Neural progenitor cell (in vitro differentiated cells): ENCODE results near the gene GDF7. TPM values are rescaled to one million over a fixed set of nuclear protein-coding genes. Genes with fewer than 3 reads are reported as not detected.

ENCODE experiments used
- DNase-seq: peaks from one replicate; pipeline ENCODE4 v3.0.0-alpha.2; 2016; ENCODE audit warnings: low spot score
- H2AFZ ChIP-seq: fragments of 200-600 bp; sonication (generic); replicated peaks from 2 replicates; pipeline ENCODE4 v1.6.1; 2016; ENCODE audit warnings: antibody characterized with exemption
- H3F3A ChIP-seq: fragments of 200-600 bp; sonication (generic); 2 replicates; pipeline ENCODE4 v1.6.1; 2016; ENCODE audit warnings: antibody characterized with exemption, low read depth
- H3K27ac ChIP-seq: fragments of 200-600 bp; sonication (generic); 2 replicates; pipeline ENCODE4 v1.5.1; 2016; ENCODE audit warnings: mild to moderate bottlenecking
- H3K27me3 ChIP-seq: fragments of 200-600 bp; sonication (generic); 2 replicates; pipeline ENCODE4 v1.6.1; 2016; ENCODE audit warnings: mild to moderate bottlenecking, moderate library complexity
- H3K36me3 ChIP-seq: fragments of 200-600 bp; sonication (generic); 2 replicates; pipeline ENCODE4 v1.5.1; 2016
- H3K4me1 ChIP-seq: fragments of 200-600 bp; sonication (generic); 2 replicates; pipeline ENCODE4 v1.6.1; 2016; ENCODE audit warnings: mixed run types
- H3K4me2 ChIP-seq: fragments of 200-600 bp; sonication (generic); 2 replicates; pipeline ENCODE4 v1.6.1; 2016
- H3K4me3 ChIP-seq: fragments of 200-600 bp; sonication (generic); 2 replicates; pipeline ENCODE4 v1.5.1; 2016
- H3K79me2 ChIP-seq: fragments of 200-600 bp; sonication (generic); 2 replicates; pipeline ENCODE4 v1.6.1; 2016; ENCODE audit warnings: low read depth
- H3K9ac ChIP-seq: fragments of 200-600 bp; sonication (generic); 2 replicates; pipeline ENCODE4 v1.6.1; 2016
- H3K9me3 ChIP-seq: fragments of 200-600 bp; sonication (generic); 2 replicates; pipeline ENCODE4 v1.5.1; 2016; ENCODE audit warnings: low read depth
- H4K20me1 ChIP-seq: fragments of 200-600 bp; sonication (generic); 2 replicates; pipeline ENCODE4 v1.6.1; 2016; ENCODE audit warnings: low read depth
- H3K27ac Mint-ChIP-seq: 3 replicates; pipeline ENCODE4 v1.8.0; 2021; ENCODE audit warnings: mixed read lengths
- H3K27me3 Mint-ChIP-seq: 2 replicates; pipeline ENCODE4 v1.8.0; 2022; ENCODE audit warnings: low read depth, mild to moderate bottlenecking, inconsistent platforms, moderate library complexity, mixed read lengths; ENCODE audit not compliant: insufficient read depth
- H3K36me3 Mint-ChIP-seq: 3 replicates; pipeline ENCODE4 v1.8.0; 2021; ENCODE audit warnings: mixed read lengths
- H3K4me1 Mint-ChIP-seq: 3 replicates; pipeline ENCODE4 v1.8.0; 2021; ENCODE audit warnings: mixed read lengths
- H3K4me3 Mint-ChIP-seq: 3 replicates; pipeline ENCODE4 v1.8.0; 2021; ENCODE audit warnings: mild to moderate bottlenecking, moderate library complexity, mixed read lengths
- H3K9me3 Mint-ChIP-seq: 3 replicates; pipeline ENCODE4 v1.8.0; 2020; ENCODE audit warnings: mixed read lengths
- CTCF ChIP-seq: fragments of 200-600 bp; sonication (generic); IDR thresholded peaks from 2 replicates; pipeline ENCODE4 v1.5.1; 2017; ENCODE audit warnings: antibody characterized with exemption, mild to moderate bottlenecking
- EZH2 ChIP-seq: fragments of 200-600 bp; sonication (generic); IDR thresholded peaks from 2 replicates; pipeline ENCODE4 v1.6.1; 2017; ENCODE audit warnings: antibody characterized with exemption, mild to moderate bottlenecking, moderate library complexity
- EZH2phosphoT487 ChIP-seq: fragments of 200-600 bp; sonication (generic); IDR thresholded peaks from 2 replicates; pipeline ENCODE4 v1.6.1; 2017; ENCODE audit warnings: antibody characterized with exemption
- total RNA-seq: library from RNA; depleted of rRNA; stranded (reverse); fragments of >200 nt; gene quantifications from 2 replicates; pipeline ENCODE4 v1.2.3, GENCODE V29; 2015; ENCODE audit warnings: low replicate concordance

GDF7 gene
- total RNA-seq, 1 donor from 2014 or later, result not detected

GRCh38 chr2:20642055-20642971 is 24.6 kb upstream of the GDF7 start:
- peak; percentile 85 for DNase-seq
- Histone ChIP-seq H3K27me3 (no peaks in the 10 kb centered on the region), H3K4me3 (no peak overlapping the region), H2AFZ (no peak overlapping the region), H3F3A (no peaks in the 10 kb centered on the region), H3K9ac (no peak overlapping the region), H3K79me2 (no peaks in the 10 kb centered on the region), H3K4me1 (no peaks in the 10 kb centered on the region), H3K36me3 (no peaks in the 10 kb centered on the region), H3K27ac (no peak overlapping the region), H3K9me3 (no peaks in the 10 kb centered on the region), H3K4me2 (no peak overlapping the region), H4K20me1 (peaks cover 3% of the 10 kb centered on the region)
- Mint-ChIP-seq H3K36me3 (peaks cover 16% of the 10 kb centered on the region), H3K4me3 (no peak overlapping the region), H3K27ac (no peak overlapping the region), H3K9me3 (no peaks in the 10 kb centered on the region), H3K27me3 (peaks cover 8% of the 10 kb centered on the region), H3K4me1 (peaks cover 33% of the 10 kb centered on the region)
- TF ChIP-seq CTCF (peak; percentile 93), EZH2 (no peak)

GRCh38 chr2:20643060-20643459 is 23.9 kb upstream of the GDF7 start:
- Mint-ChIP-seq H3K27me3 (peaks cover 8% of the 10 kb centered on the region), H3K9me3 (no peaks in the 10 kb centered on the region), H3K27ac (no peak overlapping the region), H3K4me3 (peak overlapping the region; percentile 35), H3K4me1 (peaks cover 35% of the 10 kb centered on the region), H3K36me3 (peaks cover 16% of the 10 kb centered on the region)
- no peak overlapping the region for H3K9ac ChIP-seq
- peaks cover 3% of the 10 kb centered on the region for H4K20me1 ChIP-seq
- H3K4me1 ChIP-seq, result no peaks in the 10 kb centered on the region
- no peaks in the 10 kb centered on the region for H3K36me3 ChIP-seq
- H3K79me2 ChIP-seq, result no peaks in the 10 kb centered on the region
- H3K27ac ChIP-seq, result no peak overlapping the region
- no peak overlapping the region for H3K4me3 ChIP-seq
- DNase-seq, result no peak
- H3K27me3 ChIP-seq, result no peaks in the 10 kb centered on the region
- no peaks in the 10 kb centered on the region for H3F3A ChIP-seq
- H3K4me2 ChIP-seq, result no peak overlapping the region
- TF ChIP-seq EZH2 (no peak), CTCF (no peak), EZH2phosphoT487 (no peak)
- no peaks in the 10 kb centered on the region for H3K9me3 ChIP-seq
- H2AFZ ChIP-seq, result no peak overlapping the region

GRCh38 chr2:20643826-20644225 is 23.1 kb upstream of the GDF7 start:
- Mint-ChIP-seq H3K27me3 (peaks cover 8% of the 10 kb centered on the region), H3K27ac (no peak overlapping the region)
- no peak for TF ChIP-seq CTCF
- TF ChIP-seq EZH2, result no peak
- TF ChIP-seq EZH2phosphoT487, result no peak

More at GRCh38 chr2:20643826-20644225, 23.1 kb upstream of the GDF7 start:
- Histone ChIP-seq H3K4me1 (no peaks in the 10 kb centered on the region), H3K4me2 (no peak overlapping the region), H3K27ac (no peak overlapping the region), H4K20me1 (peaks cover 3% of the 10 kb centered on the region), H3K9me3 (no peaks in the 10 kb centered on the region), H3F3A (no peaks in the 10 kb centered on the region), H3K36me3 (no peaks in the 10 kb centered on the region), H2AFZ (no peak overlapping the region), H3K4me3 (no peak overlapping the region), H3K27me3 (no peaks in the 10 kb centered on the region), H3K79me2 (no peaks in the 10 kb centered on the region), H3K9ac (no peak overlapping the region)
- Mint-ChIP-seq H3K4me1 (peaks cover 43% of the 10 kb centered on the region), H3K9me3 (no peaks in the 10 kb centered on the region), H3K36me3 (peaks cover 16% of the 10 kb centered on the region), H3K4me3 (no peak overlapping the region)
- no peak for DNase-seq
